Measurements from ENCODE around the gene OR10T2. TPM values are rescaled to one million over a fixed set of nuclear protein-coding genes. Genes with fewer than 3 reads are reported as not detected.

Gene OR10T2
- total and polyA plus RNA-seq, 2 of the 13 experiments (the other 11 are each of a cell fraction or from before 2014, with no cell fraction given): not detected

DNA sequence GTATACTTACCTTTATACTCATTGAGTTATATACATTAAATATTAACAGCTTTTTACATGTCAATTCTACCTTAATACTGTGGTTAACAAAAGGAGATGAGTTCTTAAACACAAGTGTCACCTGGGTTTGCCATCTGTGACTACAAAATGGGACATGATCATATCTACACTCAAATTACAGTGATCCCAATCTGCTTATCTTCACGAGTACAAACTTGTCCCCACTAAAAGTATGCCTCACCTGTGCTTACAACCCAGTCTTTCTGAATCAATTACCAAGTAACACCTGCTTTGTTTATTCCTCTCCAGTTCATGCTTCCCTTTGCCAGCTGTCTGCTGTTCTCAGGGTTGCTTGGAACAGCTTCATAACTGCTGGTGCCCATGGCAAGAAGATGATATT is 36.8 kb downstream of the OR10T2 start (continued):
- TF ChIP-seq ZNF468 (CRISPR knock-in tag; IDR thresholded peaks at IDR 0.05): no peak
- TF ChIP-seq, protein P1, sequence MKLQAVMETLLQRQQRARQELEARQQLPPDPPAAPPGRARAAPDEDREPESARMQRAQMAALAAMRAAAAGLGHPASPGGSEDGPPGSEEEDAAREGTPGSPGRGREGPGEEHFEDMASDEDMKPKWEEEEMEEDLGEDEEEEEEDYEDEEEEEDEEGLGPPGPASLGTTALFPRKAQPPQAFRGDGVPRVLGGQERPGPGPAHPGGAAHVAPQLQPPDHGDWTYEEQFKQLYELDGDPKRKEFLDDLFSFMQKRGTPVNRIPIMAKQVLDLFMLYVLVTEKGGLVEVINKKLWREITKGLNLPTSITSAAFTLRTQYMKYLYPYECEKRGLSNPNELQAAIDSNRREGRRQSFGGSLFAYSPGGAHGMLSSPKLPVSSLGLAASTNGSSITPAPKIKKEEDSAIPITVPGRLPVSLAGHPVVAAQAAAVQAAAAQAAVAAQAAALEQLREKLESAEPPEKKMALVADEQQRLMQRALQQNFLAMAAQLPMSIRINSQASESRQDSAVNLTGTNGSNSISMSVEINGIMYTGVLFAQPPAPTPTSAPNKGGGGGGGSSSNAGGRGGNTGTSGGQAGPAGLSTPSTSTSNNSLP (IDR thresholded peaks at IDR 0.05; ENCODE audit: low read depth, low read length): no peak
- TF ChIP-seq, protein P2, sequence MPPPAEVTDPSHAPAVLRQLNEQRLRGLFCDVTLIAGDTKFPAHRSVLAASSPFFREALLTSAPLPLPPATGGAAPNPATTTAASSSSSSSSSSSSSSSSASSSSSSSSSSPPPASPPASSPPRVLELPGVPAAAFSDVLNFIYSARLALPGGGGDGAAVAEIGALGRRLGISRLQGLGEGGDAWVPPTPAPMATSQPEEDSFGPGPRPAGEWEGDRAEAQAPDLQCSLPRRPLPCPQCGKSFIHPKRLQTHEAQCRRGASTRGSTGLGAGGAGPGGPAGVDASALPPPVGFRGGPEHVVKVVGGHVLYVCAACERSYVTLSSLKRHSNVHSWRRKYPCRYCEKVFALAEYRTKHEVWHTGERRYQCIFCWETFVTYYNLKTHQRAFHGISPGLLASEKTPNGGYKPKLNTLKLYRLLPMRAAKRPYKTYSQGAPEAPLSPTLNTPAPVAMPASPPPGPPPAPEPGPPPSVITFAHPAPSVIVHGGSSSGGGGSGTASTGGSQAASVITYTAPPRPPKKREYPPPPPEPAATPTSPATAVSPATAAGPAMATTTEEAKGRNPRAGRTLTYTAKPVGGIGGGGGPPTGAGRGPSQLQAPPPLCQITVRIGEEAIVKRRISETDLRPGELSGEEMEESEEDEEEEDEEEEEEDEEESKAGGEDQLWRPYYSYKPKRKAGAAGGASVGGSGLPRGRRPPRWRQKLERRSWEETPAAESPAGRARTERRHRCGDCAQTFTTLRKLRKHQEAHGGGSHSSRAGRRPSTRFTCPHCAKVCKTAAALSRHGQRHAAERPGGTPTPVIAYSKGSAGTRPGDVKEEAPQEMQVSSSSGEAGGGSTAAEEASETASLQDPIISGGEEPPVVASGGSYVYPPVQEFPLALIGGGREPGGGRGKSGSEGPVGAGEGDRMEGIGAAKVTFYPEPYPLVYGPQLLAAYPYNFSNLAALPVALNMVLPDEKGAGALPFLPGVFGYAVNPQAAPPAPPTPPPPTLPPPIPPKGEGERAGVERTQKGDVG (CRISPR knock-in tag; IDR thresholded peaks at IDR 0.05; ENCODE audit: borderline replicate concordance): no peak

DNA sequence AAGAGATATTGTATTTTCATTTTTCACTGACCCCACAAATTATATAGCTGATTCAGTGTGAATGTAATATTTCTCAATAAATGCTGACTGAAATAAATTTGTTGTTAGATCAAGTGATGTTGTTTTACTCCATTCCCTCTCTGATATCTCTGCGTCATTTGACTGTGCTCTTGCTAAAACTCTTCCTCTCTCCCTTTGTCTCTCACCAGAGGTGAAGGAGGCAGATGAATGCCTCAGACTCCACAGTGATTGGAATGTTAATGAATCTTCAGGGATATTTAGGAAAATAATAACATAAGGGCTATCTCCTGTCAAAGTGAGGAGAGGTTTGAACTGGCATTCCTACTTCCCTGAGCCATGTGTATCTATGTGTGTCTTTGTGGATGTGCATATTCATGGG is 41.8 kb downstream of the OR10T2 start:
- no peak for ATAC-seq
- DNase-seq (ENCODE audit: low spot score): no peak
- Histone ChIP-seq H3K9me3 (ENCODE audit: low read length) (peaks cover 35% of the 10 kb centered on the region), H3K79me2 (ENCODE audit: insufficient read depth, low read length) (no peaks in the 10 kb centered on the region), H3K27me3 (ENCODE audit: control insufficient read depth in 1 of 2, insufficient read depth in 2 of 2, low read length in 2 of 2) (0 out of 5 replicates have a peak, but pooled peaks cover 0 to 1% of the 10 kb centered on the region in 2 experiments), H3K36me3 (replicated peaks in 1 of 2; ENCODE audit: control insufficient read depth in 1 of 2, insufficient read depth in 2 of 2, low read length in 2 of 2) (no peaks in the 10 kb centered on the region), H4K20me1 (ENCODE audit: insufficient read depth, low read length) (no peaks in the 10 kb centered on the region), H3K4me1 (ENCODE audit: insufficient read depth, low read length) (no peaks in the 10 kb centered on the region), H3K27ac (ENCODE audit: extremely low read length, insufficient read depth, low read length) (no peak overlapping the region), H3K4me3 (replicated peaks in 1 of 3; ENCODE audit: insufficient read depth in 1 of 3, low read depth in 2 of 3, low read length in 3 of 3) (no peak overlapping the region), H3K4me2 (ENCODE audit: low read depth, low read length) (no peak overlapping the region), H2AFZ (ENCODE audit: low read length) (no peak overlapping the region), H3K9ac (ENCODE audit: insufficient read depth, low read depth, low read length) (no peak overlapping the region)
- in situ Hi-C loops (cut with HindIII; ENCODE audit: extremely low pct_ligation_motif_present, low pct_unique_long_range_greater_than_20kb) (no loop called here), intact Hi-C loops (cut with micrococcal nuclease; ENCODE audit: unreplicated experiment) (no loop called here)
- ChIA-PET CTCF (ENCODE audit: low intra/inter-chr PET ratio, low total read pairs) (no interaction called here), POLR2A (no interaction called here)
- peak in 1 of 2 experiments; percentile 48; a peak in 2 of 4 replicates for TF ChIP-seq MAFK (conservative IDR thresholded peaks at IDR 0.05 in 1 of 2, IDR thresholded peaks at IDR 0.05 in 1 of 2; ENCODE audit: low read length in 2 of 2)
- TF ChIP-seq ZNF776 (CRISPR knock-in tag; IDR thresholded peaks at IDR 0.05): no peak
- 0 out of 2 replicates have a peak, but pooled peaks have one; percentile 27 for TF ChIP-seq MAFF (IDR thresholded peaks at IDR 0.05; ENCODE audit: low read depth, low read length)
- no peak for TF ChIP-seq CHD2 (IDR thresholded peaks at IDR 0.05; ENCODE audit: low read depth, low read length)
- TF ChIP-seq, protein P3, sequence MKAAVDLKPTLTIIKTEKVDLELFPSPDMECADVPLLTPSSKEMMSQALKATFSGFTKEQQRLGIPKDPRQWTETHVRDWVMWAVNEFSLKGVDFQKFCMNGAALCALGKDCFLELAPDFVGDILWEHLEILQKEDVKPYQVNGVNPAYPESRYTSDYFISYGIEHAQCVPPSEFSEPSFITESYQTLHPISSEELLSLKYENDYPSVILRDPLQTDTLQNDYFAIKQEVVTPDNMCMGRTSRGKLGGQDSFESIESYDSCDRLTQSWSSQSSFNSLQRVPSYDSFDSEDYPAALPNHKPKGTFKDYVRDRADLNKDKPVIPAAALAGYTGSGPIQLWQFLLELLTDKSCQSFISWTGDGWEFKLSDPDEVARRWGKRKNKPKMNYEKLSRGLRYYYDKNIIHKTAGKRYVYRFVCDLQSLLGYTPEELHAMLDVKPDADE (CRISPR knock-in tag; IDR thresholded peaks at IDR 0.05): no peak
- no peak for FAIRE-seq
- WGBS (ENCODE audit: low lambda C conversion rate): 0% methylated on average over 1 of the region's 1 CpG
- no TSS peak for BruUV-seq (replicated peaks)

Measured in HepG2 (cell line).